ENCODE measurements around the gene SMARCA4.

Gene SMARCA4

DNA sequence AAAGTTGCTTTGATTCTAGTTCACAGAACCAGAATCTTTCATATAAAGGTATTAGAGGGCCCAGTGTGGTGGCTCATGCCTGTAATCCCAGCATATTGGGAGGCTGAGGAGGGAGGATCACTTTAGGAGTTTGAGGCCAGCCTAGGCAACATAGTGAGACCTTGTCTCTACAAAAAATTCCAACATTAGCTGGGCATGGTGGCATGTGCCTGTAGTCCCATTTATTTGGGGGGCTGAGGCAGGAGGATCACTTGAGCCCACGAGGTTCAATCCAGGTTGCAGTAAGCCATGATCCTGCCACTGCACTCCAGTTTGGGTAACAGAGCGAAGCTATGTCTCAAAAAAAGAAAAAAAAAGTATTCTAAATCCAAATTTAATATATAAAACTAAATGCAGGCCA lies 137.5 kb downstream of the SMARCA4 start:
- no peak overlapping the region for H4K91ac ChIP-seq (ENCODE audit: low read depth, low read length, poor library complexity)
- H3K4ac ChIP-seq (ENCODE audit: low read length) = no peak overlapping the region
- H3K36me3 ChIP-seq (replicated peaks in 1 of 2; ENCODE audit: control insufficient read depth in 2 of 2, insufficient read depth in 2 of 2, low read length in 2 of 2) = peaks cover 45 to 97% of the 10 kb centered on the region in 2 donors
- WGBS, 2 donors (ENCODE audit: extremely low coverage in 2 of 2, insufficient read length in 2 of 2, insufficient replicate concordance in 1 of 2) = no CpG with 5 or more reads among the region's 2 CpGs
- peaks cover 0 to 2% of the 10 kb centered on the region in 2 donors for H3K4me1 ChIP-seq (ENCODE audit: control insufficient read depth in 2 of 2, insufficient read depth in 1 of 2, low read depth in 1 of 2, low read length in 2 of 2)
- no peak overlapping the region for H2BK12ac ChIP-seq (ENCODE audit: low read length)
- no peak overlapping the region for H4K8ac ChIP-seq (ENCODE audit: low read depth, low read length)
- no peaks in the 10 kb centered on the region for H3K9me3 ChIP-seq (replicated peaks in 1 of 2; ENCODE audit: control insufficient read depth in 2 of 2, insufficient read depth in 1 of 2, low read depth in 1 of 2, low read length in 2 of 2)
- no peaks in the 10 kb centered on the region for H3K27me3 ChIP-seq (ENCODE audit: control insufficient read depth in 3 of 3, insufficient read depth in 3 of 3, low read depth in 1 of 3, low read length in 3 of 3)
- DNase-seq (ENCODE audit: low spot score) = no peak
- no peak overlapping the region for H2BK15ac ChIP-seq (ENCODE audit: low read length)
- H3K14ac ChIP-seq (ENCODE audit: low read length) = no peak overlapping the region
- H3K27ac ChIP-seq (replicated peaks; ENCODE audit: low read length) = no peak overlapping the region
- H3K23ac ChIP-seq (ENCODE audit: low read depth, low read length, poor library complexity) = no peak overlapping the region
- no peak overlapping the region for H3K9ac ChIP-seq (ENCODE audit: low read depth, low read length, poor library complexity)
- no peak overlapping the region for H3K4me3 ChIP-seq (ENCODE audit: low read length in 2 of 2)
- no peak overlapping the region for H2AFZ ChIP-seq (ENCODE audit: low read length)
- H2BK5ac ChIP-seq (ENCODE audit: low read length) = no peak overlapping the region
- no peak overlapping the region for H3K4me2 ChIP-seq (ENCODE audit: insufficient read depth, low read length, poor library complexity, severe bottlenecking)
- H2AK5ac ChIP-seq (ENCODE audit: low read depth, low read length) = no peak overlapping the region
- no peak overlapping the region for H2BK120ac ChIP-seq (ENCODE audit: low read depth, low read length)
- H3K18ac ChIP-seq (ENCODE audit: low read length) = no peak overlapping the region
- peaks cover 13% of the 10 kb centered on the region for H3K79me1 ChIP-seq (ENCODE audit: low read depth, low read length)

DNA sequence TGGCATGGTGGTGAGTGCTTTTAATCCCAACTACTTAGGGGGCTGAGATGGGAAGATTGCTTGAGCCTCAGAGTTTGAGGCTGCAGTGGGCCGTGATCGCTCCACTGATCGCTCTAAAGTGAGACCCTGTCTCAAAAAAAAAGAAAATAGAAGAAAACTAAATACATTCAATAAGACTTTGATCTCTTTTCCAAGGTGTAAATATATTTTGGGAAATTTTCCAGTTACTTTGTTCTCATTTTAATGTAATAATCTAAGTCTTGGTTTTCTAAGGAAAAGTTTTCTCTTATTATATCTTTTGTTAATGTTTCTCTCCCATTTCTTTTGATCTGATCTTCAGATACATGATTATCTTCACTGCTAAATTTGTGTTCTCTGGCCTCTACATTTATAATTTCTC lies 138.0 kb downstream of the SMARCA4 start:
- Histone ChIP-seq H3K27me3 (ENCODE audit: control insufficient read depth in 3 of 3, insufficient read depth in 3 of 3, low read depth in 1 of 3, low read length in 3 of 3) (no peaks in the 10 kb centered on the region), H4K8ac (ENCODE audit: low read depth, low read length) (no peak overlapping the region), H3K4me1 (ENCODE audit: control insufficient read depth in 2 of 2, insufficient read depth in 1 of 2, low read depth in 1 of 2, low read length in 2 of 2) (no peaks in the 10 kb centered on the region), H2BK15ac (ENCODE audit: low read length) (no peak overlapping the region), H2BK120ac (ENCODE audit: low read depth, low read length) (no peak overlapping the region), H2AK5ac (ENCODE audit: low read depth, low read length) (no peak overlapping the region), H2BK5ac (ENCODE audit: low read length) (no peak overlapping the region), H3K27ac (replicated peaks; ENCODE audit: low read length) (no peak overlapping the region), H3K9me3 (replicated peaks in 1 of 2; ENCODE audit: control insufficient read depth in 2 of 2, insufficient read depth in 1 of 2, low read depth in 1 of 2, low read length in 2 of 2) (no peaks in the 10 kb centered on the region), H2BK12ac (ENCODE audit: low read length) (no peak overlapping the region), H3K79me1 (ENCODE audit: low read depth, low read length) (peaks cover 10% of the 10 kb centered on the region), H3K4ac (ENCODE audit: low read length) (no peak overlapping the region), H3K18ac (ENCODE audit: low read length) (no peak overlapping the region), H3K23ac (ENCODE audit: low read depth, low read length, poor library complexity) (no peak overlapping the region), H4K91ac (ENCODE audit: low read depth, low read length, poor library complexity) (no peak overlapping the region), H3K4me3 (ENCODE audit: low read length in 2 of 2) (no peak overlapping the region), H3K36me3 (replicated peaks in 1 of 2; ENCODE audit: control insufficient read depth in 2 of 2, insufficient read depth in 2 of 2, low read length in 2 of 2) (peaks cover 44 to 97% of the 10 kb centered on the region in 2 donors), H3K9ac (ENCODE audit: low read depth, low read length, poor library complexity) (no peak overlapping the region), H2AFZ (ENCODE audit: low read length) (no peak overlapping the region), H3K4me2 (ENCODE audit: insufficient read depth, low read length, poor library complexity, severe bottlenecking) (no peak overlapping the region), H3K14ac (ENCODE audit: low read length) (no peak overlapping the region)
- no CpG with 5 or more reads among the region's 3 CpGs for WGBS, 2 donors (ENCODE audit: extremely low coverage in 2 of 2, insufficient read length in 2 of 2, insufficient replicate concordance in 1 of 2)
- no peak for DNase-seq (ENCODE audit: low spot score)

DNA sequence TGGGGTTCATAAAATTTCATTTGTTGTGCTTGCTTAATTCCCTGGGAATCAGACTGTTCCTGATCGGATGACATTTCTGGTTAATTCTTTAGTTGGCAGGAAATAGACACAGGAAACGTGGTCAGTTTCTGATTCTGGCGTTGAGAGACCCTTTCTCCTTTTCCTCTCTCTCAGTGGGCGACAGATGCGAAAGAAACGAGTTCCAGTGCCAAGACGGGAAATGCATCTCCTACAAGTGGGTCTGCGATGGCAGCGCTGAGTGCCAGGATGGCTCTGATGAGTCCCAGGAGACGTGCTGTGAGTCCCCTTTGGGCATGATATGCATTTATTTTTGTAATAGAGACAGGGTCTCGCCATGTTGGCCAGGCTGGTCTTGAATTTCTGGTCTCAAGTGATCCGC lies 139.2 kb downstream of the SMARCA4 start:
- H3K14ac ChIP-seq (ENCODE audit: low read length) = no peak overlapping the region
- no peak overlapping the region for H2BK12ac ChIP-seq (ENCODE audit: low read length)
- no peak overlapping the region for H3K9ac ChIP-seq (ENCODE audit: low read depth, low read length, poor library complexity)

DNA sequence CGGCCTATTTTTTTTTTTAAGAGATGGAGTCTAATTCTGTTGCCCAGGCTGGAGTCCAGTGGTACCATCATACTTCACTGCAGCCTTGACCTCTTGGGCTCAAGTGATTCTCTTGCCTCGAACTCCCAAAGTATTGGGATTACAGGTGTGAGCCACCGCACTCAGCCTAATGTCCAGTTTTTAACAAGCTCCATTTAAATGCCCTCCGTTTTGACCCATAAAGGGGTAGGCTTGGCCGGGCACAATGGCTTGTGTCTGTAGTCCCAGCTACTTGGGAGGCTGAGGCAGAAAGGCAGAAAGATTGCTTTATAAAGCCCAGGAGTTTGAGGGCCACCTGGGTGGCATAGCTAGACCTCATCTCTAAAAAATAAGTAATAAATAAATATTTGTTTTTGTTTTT lies 140.2 kb downstream of the SMARCA4 start:
- DNase-seq (ENCODE audit: low spot score) = no peak
- Histone ChIP-seq H3K14ac (ENCODE audit: low read length) (no peak overlapping the region), H2AK5ac (ENCODE audit: low read depth, low read length) (no peak overlapping the region), H2BK12ac (ENCODE audit: low read length) (no peak overlapping the region), H4K8ac (ENCODE audit: low read depth, low read length) (no peak overlapping the region), H4K91ac (ENCODE audit: low read depth, low read length, poor library complexity) (no peak overlapping the region), H2AFZ (ENCODE audit: low read length) (no peak overlapping the region), H3K4me3 (ENCODE audit: low read length in 2 of 2) (no peak overlapping the region), H3K23ac (ENCODE audit: low read depth, low read length, poor library complexity) (no peak overlapping the region), H3K27ac (replicated peaks; ENCODE audit: low read length) (no peak overlapping the region), H3K4me2 (ENCODE audit: insufficient read depth, low read length, poor library complexity, severe bottlenecking) (no peak overlapping the region), H3K18ac (ENCODE audit: low read length) (no peak overlapping the region), H3K36me3 (replicated peaks in 1 of 2; ENCODE audit: control insufficient read depth in 2 of 2, insufficient read depth in 2 of 2, low read length in 2 of 2) (peaks cover 48 to 96% of the 10 kb centered on the region in 2 donors), H2BK120ac (ENCODE audit: low read depth, low read length) (no peak overlapping the region), H3K27me3 (ENCODE audit: control insufficient read depth in 3 of 3, insufficient read depth in 3 of 3, low read depth in 1 of 3, low read length in 3 of 3) (no peaks in the 10 kb centered on the region), H3K4me1 (ENCODE audit: control insufficient read depth in 2 of 2, insufficient read depth in 1 of 2, low read depth in 1 of 2, low read length in 2 of 2) (no peaks in the 10 kb centered on the region), H2BK15ac (ENCODE audit: low read length) (no peak overlapping the region), H3K4ac (ENCODE audit: low read length) (no peak overlapping the region), H3K9ac (ENCODE audit: low read depth, low read length, poor library complexity) (no peak overlapping the region), H2BK5ac (ENCODE audit: low read length) (no peak overlapping the region), H3K79me1 (ENCODE audit: low read depth, low read length) (peaks cover 11% of the 10 kb centered on the region), H3K9me3 (replicated peaks in 1 of 2; ENCODE audit: control insufficient read depth in 2 of 2, insufficient read depth in 1 of 2, low read depth in 1 of 2, low read length in 2 of 2) (no peaks in the 10 kb centered on the region)
- WGBS, 2 donors (ENCODE audit: extremely low coverage in 2 of 2, insufficient read length in 2 of 2, insufficient replicate concordance in 1 of 2) = no CpG with 5 or more reads among the region's 5 CpGs

More for the DNA sequence above, 139.2 kb downstream of the SMARCA4 start:
- no CpG with 5 or more reads among the region's 12 CpGs for WGBS, 2 donors (ENCODE audit: extremely low coverage in 2 of 2, insufficient read length in 2 of 2, insufficient replicate concordance in 1 of 2)
- no peak overlapping the region for H2BK120ac ChIP-seq (ENCODE audit: low read depth, low read length)
- no peak overlapping the region for H2AK5ac ChIP-seq (ENCODE audit: low read depth, low read length)
- H3K4ac ChIP-seq (ENCODE audit: low read length) = no peak overlapping the region
- H3K18ac ChIP-seq (ENCODE audit: low read length) = no peak overlapping the region
- no peaks in the 10 kb centered on the region for H3K27me3 ChIP-seq (ENCODE audit: control insufficient read depth in 3 of 3, insufficient read depth in 3 of 3, low read depth in 1 of 3, low read length in 3 of 3)
- no peaks in the 10 kb centered on the region for H3K9me3 ChIP-seq (replicated peaks in 1 of 2; ENCODE audit: control insufficient read depth in 2 of 2, insufficient read depth in 1 of 2, low read depth in 1 of 2, low read length in 2 of 2)
- DNase-seq (ENCODE audit: low spot score) = no peak
- H2AFZ ChIP-seq (ENCODE audit: low read length) = no peak overlapping the region
- no peak overlapping the region for H2BK5ac ChIP-seq (ENCODE audit: low read length)
- no peak overlapping the region for H3K4me3 ChIP-seq (ENCODE audit: low read length in 2 of 2)
- no peak overlapping the region for H3K23ac ChIP-seq (ENCODE audit: low read depth, low read length, poor library complexity)
- H2BK15ac ChIP-seq (ENCODE audit: low read length) = no peak overlapping the region
- no peak overlapping the region for H3K27ac ChIP-seq (replicated peaks; ENCODE audit: low read length)
- H3K4me2 ChIP-seq (ENCODE audit: insufficient read depth, low read length, poor library complexity, severe bottlenecking) = no peak overlapping the region
- no peaks in the 10 kb centered on the region for H3K4me1 ChIP-seq (ENCODE audit: control insufficient read depth in 2 of 2, insufficient read depth in 1 of 2, low read depth in 1 of 2, low read length in 2 of 2)
- H3K36me3 ChIP-seq (replicated peaks in 1 of 2; ENCODE audit: control insufficient read depth in 2 of 2, insufficient read depth in 2 of 2, low read length in 2 of 2) = peaks cover 44 to 96% of the 10 kb centered on the region in 2 donors
- H4K8ac ChIP-seq (ENCODE audit: low read depth, low read length) = no peak overlapping the region
- H4K91ac ChIP-seq (ENCODE audit: low read depth, low read length, poor library complexity) = no peak overlapping the region
- H3K79me1 ChIP-seq (ENCODE audit: low read depth, low read length) = peaks cover 9% of the 10 kb centered on the region

Measured in neuronal stem cell (in vitro differentiated cells).